GM19397 (cell line): ENCODE measurements around the gene MPP4.

Experiments
- ATAC-seq: cut with Tn5 transposase; IDR thresholded peaks from one replicate; pipeline ENCODE4 v1.9.1; 2021; ENCODE audit warnings: mild to moderate bottlenecking, moderate library complexity; ENCODE audit not compliant: unreplicated experiment

The MPP4 gene

DNA sequence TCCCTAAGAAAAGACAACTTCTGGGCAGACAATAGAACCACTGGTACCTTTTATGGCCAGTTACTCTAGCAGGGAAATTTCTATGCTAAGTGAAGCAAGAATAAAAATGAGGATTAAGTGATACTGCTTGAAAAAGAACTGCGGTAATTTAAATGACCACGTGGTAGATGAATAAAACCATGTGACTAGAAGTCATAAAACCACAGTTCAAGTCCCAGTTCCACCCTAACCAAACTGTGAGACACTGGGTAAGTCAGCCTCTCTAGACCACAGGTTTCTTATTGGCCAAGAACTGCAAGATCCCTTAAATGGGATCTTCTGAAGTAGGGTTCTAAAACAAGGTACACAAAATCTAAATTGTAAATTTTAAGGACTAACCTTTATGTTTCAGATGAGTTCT lies 67.9 kb downstream of the MPP4 start:
- ATAC-seq = no peak

DNA sequence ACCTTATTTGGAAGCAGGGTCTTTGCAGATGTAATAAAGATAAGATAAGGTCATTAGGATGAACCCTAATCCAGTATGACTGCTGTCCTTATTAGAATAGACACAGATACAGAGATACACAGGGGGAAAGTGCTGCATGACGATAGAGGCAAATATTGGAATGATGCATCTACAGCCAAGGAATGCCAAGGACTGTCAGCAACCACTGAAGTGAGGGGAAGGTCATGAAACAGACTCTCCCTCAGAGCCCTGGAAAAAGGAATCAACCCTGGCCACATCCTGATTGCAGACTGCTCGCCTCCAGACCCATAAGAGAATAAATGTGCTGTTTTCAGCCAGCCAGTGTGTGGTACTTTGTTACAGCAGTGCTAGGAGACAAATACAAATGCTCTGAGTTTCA lies 69.9 kb downstream of the MPP4 start:
- ATAC-seq = no peak

DNA sequence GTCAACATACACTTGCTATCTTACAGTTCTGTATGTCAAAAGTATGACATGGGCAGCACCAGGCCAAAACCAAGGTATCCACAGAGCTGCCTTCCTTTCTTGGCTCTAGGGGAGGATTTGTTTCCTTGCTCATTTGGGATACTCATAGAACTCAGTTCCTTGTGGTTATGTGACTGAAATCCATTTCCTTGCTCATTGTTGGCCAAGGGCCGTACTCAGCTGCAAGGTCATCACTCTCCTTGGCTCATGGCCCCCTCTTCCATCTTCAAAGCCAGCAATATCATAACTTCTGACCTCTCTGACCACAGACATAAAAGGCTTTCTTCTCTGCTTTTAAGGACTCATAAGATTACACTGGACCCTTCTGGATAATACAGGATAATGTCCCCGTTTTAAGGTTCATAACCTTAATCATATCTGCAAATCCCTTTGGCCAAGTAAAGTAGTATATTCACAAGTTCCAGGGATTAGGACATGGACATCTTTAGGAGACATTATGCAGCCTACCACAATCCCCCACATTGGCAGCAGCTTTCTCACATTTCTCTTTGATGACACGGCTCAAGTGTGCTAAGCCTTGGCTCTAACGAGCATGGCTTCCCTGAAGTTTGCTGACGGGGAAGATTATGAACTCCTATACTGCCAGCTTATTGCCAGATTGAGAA lies 76.0 kb downstream of the MPP4 start:
- ATAC-seq = no peak

DNA sequence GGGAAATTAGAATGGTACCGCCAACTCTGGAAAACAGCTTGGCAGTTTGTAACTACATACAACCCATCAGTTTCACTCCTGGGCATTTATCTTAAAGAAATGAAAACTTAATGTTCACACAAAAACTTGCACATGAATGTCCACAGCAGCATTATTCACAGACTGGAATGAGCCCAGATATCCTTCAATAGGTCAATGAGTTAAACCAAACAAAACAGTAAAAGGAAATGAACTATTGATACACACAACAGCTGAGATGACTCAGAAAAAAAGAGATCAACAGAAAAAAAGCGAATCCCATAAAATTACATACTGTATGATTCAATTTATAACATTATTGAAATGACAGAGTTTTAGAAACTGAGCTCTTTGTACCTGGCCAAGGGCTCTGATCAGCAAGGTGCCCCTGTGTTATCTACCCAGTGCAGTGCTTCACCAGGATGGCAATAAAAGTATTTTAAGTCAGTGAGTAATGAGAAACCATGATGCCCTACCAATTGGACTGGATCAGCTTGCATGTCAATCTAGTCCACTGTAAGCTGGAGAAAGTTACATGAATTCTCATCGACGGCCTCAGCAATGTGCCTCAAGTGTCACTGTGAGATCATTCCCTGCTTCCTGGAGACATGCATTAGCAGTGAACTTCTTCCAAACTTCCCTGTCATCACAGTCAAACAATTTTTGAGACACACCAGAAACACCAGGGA lies 77.0 kb downstream of the MPP4 start:
- ATAC-seq = no peak

DNA sequence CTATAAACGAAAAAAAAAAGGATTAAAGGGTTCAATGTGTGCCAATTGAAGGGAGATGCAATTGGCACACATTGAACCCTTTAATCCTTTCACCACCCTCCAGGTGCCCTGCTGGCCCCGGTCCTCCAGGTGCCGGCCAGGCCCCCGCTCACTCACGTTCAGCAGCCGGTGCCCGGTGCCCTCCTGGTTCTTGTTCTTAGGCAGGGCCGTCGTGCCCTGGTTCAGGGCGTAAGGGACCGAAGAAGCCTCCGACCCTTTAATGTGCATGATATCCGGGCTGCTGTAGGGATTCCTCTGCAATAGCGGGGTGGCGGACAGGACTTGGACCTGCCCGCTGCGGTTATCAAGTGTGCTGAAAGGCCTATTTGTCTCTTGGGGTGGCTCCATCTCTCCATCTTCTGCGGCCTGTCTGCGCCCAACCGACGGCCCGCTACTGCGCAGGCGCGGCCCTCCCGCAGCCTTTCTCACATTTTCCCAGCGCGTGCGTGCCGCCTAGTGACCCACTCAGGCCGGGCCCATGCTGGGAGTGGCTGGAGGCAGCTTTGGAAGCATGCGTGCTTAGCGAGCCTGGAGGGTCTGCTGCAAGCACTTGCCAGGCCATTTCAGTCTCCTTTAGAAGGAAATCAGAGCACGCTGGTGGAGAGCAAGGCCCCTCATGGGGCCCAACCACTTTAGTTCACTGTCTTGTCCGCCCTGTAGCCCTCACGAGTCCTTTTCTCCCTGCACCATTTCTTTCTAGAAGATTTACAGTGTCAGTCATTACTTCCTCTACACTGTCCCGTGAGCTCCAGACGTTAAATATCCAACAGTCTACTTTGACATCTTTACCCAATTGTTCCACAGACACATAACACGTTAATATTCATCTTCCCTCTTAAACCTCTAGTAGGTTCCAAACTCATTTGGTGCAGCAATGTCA lies 79.4 kb downstream of the MPP4 start:
- ATAC-seq = no peak

DNA sequence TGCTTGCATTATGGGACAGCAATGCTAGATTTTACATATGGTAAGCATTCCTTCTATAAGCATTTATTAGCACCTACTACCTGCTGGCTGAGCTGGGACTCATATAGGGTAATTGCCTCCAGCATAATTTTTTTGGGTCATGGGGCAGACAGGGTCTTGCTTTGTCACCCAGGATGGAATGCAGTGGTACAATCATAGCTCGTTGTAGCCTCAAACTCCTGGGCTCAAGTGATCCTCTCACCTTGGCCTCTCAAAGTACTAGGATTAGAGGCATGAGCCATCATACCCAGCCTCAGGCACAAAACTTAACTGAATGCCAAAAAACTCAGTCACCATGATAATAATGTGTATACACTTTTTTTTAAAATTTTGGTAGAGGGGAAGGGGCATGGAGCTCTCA lies 90.4 kb downstream of the MPP4 start:
- ATAC-seq = no peak

DNA sequence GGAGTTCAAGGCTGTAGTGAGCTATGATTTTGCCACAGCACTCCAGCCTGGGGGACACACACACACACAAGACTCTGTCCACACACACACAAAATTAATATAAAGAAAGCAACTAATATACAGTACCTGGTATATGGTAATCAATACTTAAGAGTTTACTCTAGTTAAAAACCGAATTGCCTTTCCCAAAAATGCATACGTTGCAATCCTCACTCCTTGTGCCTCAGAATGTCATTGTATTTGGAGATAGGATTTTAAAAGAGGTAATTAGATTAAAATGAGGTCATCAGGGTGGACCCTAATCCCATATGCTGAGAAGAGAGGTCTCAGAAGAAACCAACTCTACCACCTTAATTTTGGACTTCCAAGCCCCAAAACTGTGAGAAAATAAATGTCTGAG lies 90.9 kb downstream of the MPP4 start:
- ATAC-seq = no peak

DNA sequence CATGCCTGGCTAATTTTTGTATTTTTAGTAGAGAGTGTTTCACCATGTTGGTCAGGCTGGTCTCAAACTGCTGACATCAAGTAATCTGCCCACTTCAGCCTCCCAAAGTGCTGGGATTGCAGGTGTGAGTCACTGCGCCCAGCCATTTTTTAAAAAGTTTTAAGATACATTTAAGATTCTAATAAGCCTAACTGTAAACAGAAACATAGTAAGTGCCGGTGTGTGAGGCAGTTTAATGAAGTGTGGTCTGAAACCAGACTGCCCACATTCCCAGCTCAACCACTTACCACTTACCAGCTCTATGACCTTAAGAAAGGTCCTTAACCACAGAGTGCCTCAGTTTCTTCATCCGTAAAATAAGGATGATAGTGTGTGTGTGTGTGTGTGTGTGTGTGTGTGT lies 97.5 kb downstream of the MPP4 start:
- no peak for ATAC-seq

DNA sequence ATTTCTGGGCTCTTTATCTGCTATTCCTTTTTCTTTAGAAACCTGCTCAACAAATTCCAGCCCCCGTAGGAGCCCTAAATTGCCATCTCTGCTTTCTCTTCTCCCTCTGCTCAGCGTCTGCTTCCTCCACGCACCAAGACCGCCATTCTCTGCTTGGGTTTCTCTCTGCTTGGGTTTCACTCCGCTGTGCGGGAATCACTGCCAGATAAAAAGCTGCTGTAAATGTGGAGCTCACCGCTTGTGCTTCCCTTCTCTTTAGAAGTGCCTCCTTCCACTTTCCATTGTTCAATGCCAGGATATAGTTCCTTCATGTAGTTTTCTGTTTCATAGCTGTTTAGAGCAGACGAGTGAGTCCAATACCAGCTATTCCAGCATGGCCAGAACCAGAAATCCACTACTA lies 101.0 kb downstream of the MPP4 start:
- no peak for ATAC-seq
